Stimulated activated CD8-positive, alpha-beta memory T cell treated with anti-CD3 and anti-CD28 coated beads, Interleukin-12 subunit alpha, Interleukin-12 subunit beta, amount 100 ng/mL, for 24 hours (primary cell): ENCODE results near the gene IFITM2.
"Not testable (repeated sequence)": the region's sequence is repeated elsewhere in the genome, so short reads cannot be mapped to it uniquely, and the experiment has no call there.

ENCODE experiments used
- DNase-seq: peaks from one replicate; pipeline ENCODE4 v3.0.0-alpha.2; 2020; ENCODE audit errors: extremely low read depth

Gene IFITM2

GRCh38 chr11:307766-308708 is at the start of gene IFITM2:
TSS of gene IFITM2 (plus strand) at chr11:307816. CDS start at chr11:308193, 377 bp downstream.
- not testable (repeated sequence) for DNase-seq

- no peak for DNase-seq
These were observed 48.2 kb upstream of the IFITM2 start for GRCh38 chr11:259413-259812.

GRCh38 chr11:261624-262023 is 46.0 kb upstream of the IFITM2 start:
- no peak for DNase-seq

GRCh38 chr11:266676-267439 is 40.8 kb upstream of the IFITM2 start:
- DNase-seq = no peak

- DNase-seq = no peak
These were observed 40.1 kb upstream of the IFITM2 start for GRCh38 chr11:267491-267994.

- not testable (repeated sequence) for DNase-seq
These were observed 38.9 kb upstream of the IFITM2 start for GRCh38 chr11:268716-269145.

GRCh38 chr11:269146-269890 is 38.3 kb upstream of the IFITM2 start:
- DNase-seq = no peak

GRCh38 chr11:270451-271318 is 36.9 kb upstream of the IFITM2 start:
- DNase-seq = no peak

GRCh38 chr11:271319-271715 is 36.3 kb upstream of the IFITM2 start:
- DNase-seq = no peak

GRCh38 chr11:272195-272930 is 35.3 kb upstream of the IFITM2 start:
- DNase-seq = no peak

- no peak for DNase-seq
These were observed 34.8 kb upstream of the IFITM2 start for GRCh38 chr11:272931-273198.

- DNase-seq = no peak
These were observed 31.4 kb upstream of the IFITM2 start for GRCh38 chr11:276219-276618.

GRCh38 chr11:278001-278951 is 29.3 kb upstream of the IFITM2 start, which contains the start of gene NLRP6:
TSS of gene NLRP6 (plus strand) at chr11:278407. CDS start at chr11:278570, 163 bp downstream.
- no peak for DNase-seq

GRCh38 chr11:279040-279965 is 28.3 kb upstream of the IFITM2 start:
- no peak for DNase-seq

GRCh38 chr11:279966-280705 is 27.5 kb upstream of the IFITM2 start:
- no peak for DNase-seq

- no peak for DNase-seq
These were observed 26.7 kb upstream of the IFITM2 start for GRCh38 chr11:280706-281485.
